Measurements from ENCODE around the gene RERE. TPM values are rescaled to one million over a fixed set of nuclear protein-coding genes. Genes with fewer than 3 reads are reported as not detected.

RERE gene
- total RNA-seq, 2 experiments from 2014 or later: 45.8 to 57.1 TPM

DNA sequence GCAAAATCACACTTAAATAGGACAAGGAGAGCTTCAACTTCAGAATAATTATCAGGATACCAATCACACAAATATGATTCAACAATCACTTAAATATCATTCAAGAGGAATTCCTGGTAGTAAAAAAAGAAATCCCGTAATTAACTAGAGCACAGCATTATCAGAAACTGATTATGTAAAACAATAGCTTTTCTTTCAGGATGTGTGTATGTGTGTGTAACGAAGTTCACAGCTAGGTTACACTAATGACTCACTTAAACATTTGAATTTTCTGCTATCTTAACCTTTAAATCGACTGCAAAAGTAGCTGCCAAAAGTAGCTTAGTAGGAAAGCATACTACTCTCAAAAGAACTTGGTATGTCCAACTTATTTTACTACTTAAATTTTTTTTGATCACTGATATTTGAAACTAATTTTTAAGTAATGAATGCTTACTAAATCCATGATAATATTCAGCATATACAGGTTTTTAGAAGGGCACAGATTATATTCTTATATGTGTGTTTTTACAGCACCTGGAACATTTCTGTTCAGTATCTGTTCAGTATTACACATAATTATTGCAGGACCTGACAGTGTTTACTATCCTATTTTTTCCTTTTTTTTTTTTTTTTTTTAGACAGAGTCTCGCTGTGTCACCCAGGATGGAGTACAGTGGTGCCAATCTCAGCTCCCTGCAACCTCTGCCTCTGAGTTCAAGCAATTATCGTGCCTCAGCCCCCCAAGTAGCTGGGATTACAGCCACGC is 4.2 kb downstream of the RERE start:
- POLR2A ChIA-PET: interaction anchor here (0.7 to 1.4 kb wide), 4 partner anchors 9 to 390 kb away, joined by 3 read pairs; no protein-coding TSS in a partner anchor
- CTCF ChIA-PET: interaction anchor here (0.9 to 2.1 kb wide), 4 partner anchors 8 to 192 kb away, joined by 3 to 11 read pairs (median 5); no protein-coding TSS in a partner anchor
- H3K27me3 Mint-ChIP-seq: no peaks in the 10 kb centered on the region
- no peak for ATAC-seq
- peaks cover 49% of the 10 kb centered on the region for H3K4me1 Mint-ChIP-seq (ENCODE audit: low read depth)
- no peak for DNase-seq
- TF ChIP-seq CTCF (IDR thresholded peaks at IDR 0.05): no peak
- H3K36me3 Mint-ChIP-seq (ENCODE audit: low read depth): no peaks in the 10 kb centered on the region
- no peaks in the 10 kb centered on the region for H3K9me3 Mint-ChIP-seq
- no peak overlapping the region for H3K27ac Mint-ChIP-seq
- no peak overlapping the region for H3K4me3 Mint-ChIP-seq
- intact Hi-C loops (cut with micrococcal nuclease): no loop called here

DNA sequence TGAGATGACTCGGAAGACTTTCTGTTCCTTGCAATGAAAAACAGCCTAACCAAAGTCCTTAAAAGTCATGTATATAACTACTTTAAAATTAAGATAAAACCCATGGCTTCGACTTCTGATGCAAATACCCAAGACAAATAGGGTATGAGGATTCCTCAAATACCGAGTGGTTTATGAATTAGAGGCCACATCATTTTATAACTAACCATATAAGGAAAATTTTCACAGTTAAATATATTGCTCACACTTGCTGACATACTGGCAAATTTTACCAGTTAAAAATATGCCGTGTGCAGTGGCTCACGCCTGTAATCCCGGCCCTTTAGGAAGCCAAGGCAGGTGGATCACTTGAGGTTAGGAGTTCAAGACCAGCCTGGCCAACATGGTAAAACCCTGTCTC is 5.4 kb downstream of the RERE start:
- intact Hi-C loops (cut with micrococcal nuclease): no loop called here
- no peak overlapping the region for H3K4me3 Mint-ChIP-seq
- no peak for TF ChIP-seq CTCF (IDR thresholded peaks at IDR 0.05)
- DNase-seq (no peak), ATAC-seq (no peak)
- no peaks in the 10 kb centered on the region for H3K27me3 Mint-ChIP-seq
- no peak overlapping the region for H3K27ac Mint-ChIP-seq
- no peaks in the 10 kb centered on the region for H3K36me3 Mint-ChIP-seq (ENCODE audit: low read depth)
- no peaks in the 10 kb centered on the region for H3K9me3 Mint-ChIP-seq
- H3K4me1 Mint-ChIP-seq (ENCODE audit: low read depth): peaks cover 47% of the 10 kb centered on the region
- ChIA-PET POLR2A (interaction anchor here (1.4 kb wide), 2 partner anchors 10 kb away, joined by 3 read pairs; no protein-coding TSS in a partner anchor), CTCF (interaction anchor here (1.2 to 2.1 kb wide), 3 partner anchors 9 to 86 kb away, joined by 3 to 11 read pairs (median 5); no protein-coding TSS in a partner anchor)

DNA sequence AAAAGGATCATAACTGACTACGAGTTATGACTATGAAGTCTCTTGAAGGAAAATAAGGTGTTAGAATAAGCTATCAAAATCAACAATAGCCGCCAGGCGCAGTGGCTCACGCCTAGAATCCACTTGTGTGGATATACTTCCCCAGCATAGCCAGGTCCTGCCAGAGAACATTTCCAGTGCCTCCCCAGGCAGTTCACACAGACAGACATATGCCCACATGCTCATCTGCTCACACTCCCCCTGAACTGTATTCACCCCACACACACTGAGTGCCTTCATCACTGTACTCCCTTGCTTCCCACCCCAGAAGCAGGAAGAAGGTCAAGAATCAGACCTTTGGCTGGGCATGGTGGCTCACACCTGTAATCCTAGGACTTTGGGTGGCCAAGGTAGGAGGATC is 6.5 kb downstream of the RERE start:
- H3K4me1 Mint-ChIP-seq (ENCODE audit: low read depth): peaks cover 40% of the 10 kb centered on the region
- CTCF ChIA-PET: interaction anchor here (1.5 kb wide), 1 partner anchor 38 kb away, joined by 6 read pairs; no protein-coding TSS in a partner anchor
- no peak for TF ChIP-seq CTCF (IDR thresholded peaks at IDR 0.05)
- H3K4me3 Mint-ChIP-seq: no peak overlapping the region
- POLR2A ChIA-PET: no interaction called here
- no peak for DNase-seq
- intact Hi-C loops (cut with micrococcal nuclease): no loop called here
- ATAC-seq: no peak
- no peaks in the 10 kb centered on the region for H3K36me3 Mint-ChIP-seq (ENCODE audit: low read depth)
- no peaks in the 10 kb centered on the region for H3K9me3 Mint-ChIP-seq
- no peaks in the 10 kb centered on the region for H3K27me3 Mint-ChIP-seq
- no peak overlapping the region for H3K27ac Mint-ChIP-seq

DNA sequence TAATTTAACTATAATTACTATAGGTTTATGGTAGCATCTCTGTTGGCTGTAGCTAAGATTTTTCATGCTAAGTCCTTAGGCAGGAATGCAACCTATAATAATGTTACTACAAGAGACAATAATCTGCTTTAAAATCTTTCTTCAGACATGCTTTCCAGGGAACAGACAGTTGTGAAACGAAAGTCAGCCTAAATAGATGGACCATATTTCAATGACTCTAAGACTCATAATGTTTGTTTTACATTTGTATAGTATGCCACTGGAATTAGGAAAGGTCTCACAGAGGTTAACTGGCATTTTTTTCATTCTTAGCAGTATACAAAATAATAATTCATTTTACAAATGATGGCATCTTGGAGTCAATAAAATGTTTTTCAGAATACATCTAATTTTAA is 8.1 kb downstream of the RERE start:
- no peak for DNase-seq
- H3K9me3 Mint-ChIP-seq: no peaks in the 10 kb centered on the region
- POLR2A ChIA-PET: no interaction called here
- CTCF ChIA-PET: no interaction called here
- ATAC-seq: no peak
- intact Hi-C loops (cut with micrococcal nuclease): no loop called here
- no peak for TF ChIP-seq CTCF (IDR thresholded peaks at IDR 0.05)
- peaks cover 25% of the 10 kb centered on the region for H3K4me1 Mint-ChIP-seq (ENCODE audit: low read depth)
- H3K36me3 Mint-ChIP-seq (ENCODE audit: low read depth): peaks cover 1% of the 10 kb centered on the region
- H3K27ac Mint-ChIP-seq: no peak overlapping the region
- no peak overlapping the region for H3K4me3 Mint-ChIP-seq
- no peaks in the 10 kb centered on the region for H3K27me3 Mint-ChIP-seq

- ChIA-PET POLR2A (interaction anchor here (1.0 kb wide), 1 partner anchor 10 kb away, joined by 3 read pairs; the partner anchor contains the start of gene RERE), CTCF (interaction anchor here (4.9 kb wide), 1 partner anchor 42 kb away, joined by 26 read pairs; no protein-coding TSS in a partner anchor)
- peaks cover 1% of the 10 kb centered on the region for H3K36me3 Mint-ChIP-seq (ENCODE audit: low read depth)
- no peak overlapping the region for H3K4me3 Mint-ChIP-seq
- ATAC-seq (no peak), DNase-seq (no peak)
- no peak for TF ChIP-seq CTCF (IDR thresholded peaks at IDR 0.05)
- H3K9me3 Mint-ChIP-seq: no peaks in the 10 kb centered on the region
- no peaks in the 10 kb centered on the region for H3K27me3 Mint-ChIP-seq
- H3K4me1 Mint-ChIP-seq (ENCODE audit: low read depth): peaks cover 10% of the 10 kb centered on the region
- intact Hi-C loops (cut with micrococcal nuclease): no loop called here
- H3K27ac Mint-ChIP-seq: no peak overlapping the region
Observed at GRCh38 chr1:8807004-8807403, 10.4 kb downstream of the RERE start.
